Amygdala (tissue), 56 donors: ENCODE results near the gene REV3L.

Source experiments
- DNase-seq, 56 donors: peaks; one replicate each; lab custom pipeline; 2025; lab: John Stamatoyannopoulos, UW

The REV3L gene

DNA sequence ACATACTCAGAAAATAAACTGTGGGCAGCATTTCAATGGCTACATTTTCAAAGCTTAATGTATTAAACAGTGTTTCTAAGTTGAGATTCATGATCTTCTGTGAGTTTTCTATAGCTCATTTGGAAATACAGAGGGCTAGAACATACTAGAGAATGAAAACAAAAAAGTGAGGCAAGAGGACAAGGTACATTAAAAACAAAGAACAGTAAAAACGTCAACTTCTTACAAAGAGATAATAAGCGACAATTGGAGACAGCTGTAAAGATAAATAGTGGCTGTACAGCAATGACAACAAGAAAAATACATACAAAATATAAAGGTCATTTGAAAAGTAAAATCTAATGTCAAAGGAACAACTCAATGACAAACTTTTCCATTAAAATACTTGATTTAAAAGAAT, 94.3 kb downstream of the REV3L start:
- no peak for DNase-seq

DNA sequence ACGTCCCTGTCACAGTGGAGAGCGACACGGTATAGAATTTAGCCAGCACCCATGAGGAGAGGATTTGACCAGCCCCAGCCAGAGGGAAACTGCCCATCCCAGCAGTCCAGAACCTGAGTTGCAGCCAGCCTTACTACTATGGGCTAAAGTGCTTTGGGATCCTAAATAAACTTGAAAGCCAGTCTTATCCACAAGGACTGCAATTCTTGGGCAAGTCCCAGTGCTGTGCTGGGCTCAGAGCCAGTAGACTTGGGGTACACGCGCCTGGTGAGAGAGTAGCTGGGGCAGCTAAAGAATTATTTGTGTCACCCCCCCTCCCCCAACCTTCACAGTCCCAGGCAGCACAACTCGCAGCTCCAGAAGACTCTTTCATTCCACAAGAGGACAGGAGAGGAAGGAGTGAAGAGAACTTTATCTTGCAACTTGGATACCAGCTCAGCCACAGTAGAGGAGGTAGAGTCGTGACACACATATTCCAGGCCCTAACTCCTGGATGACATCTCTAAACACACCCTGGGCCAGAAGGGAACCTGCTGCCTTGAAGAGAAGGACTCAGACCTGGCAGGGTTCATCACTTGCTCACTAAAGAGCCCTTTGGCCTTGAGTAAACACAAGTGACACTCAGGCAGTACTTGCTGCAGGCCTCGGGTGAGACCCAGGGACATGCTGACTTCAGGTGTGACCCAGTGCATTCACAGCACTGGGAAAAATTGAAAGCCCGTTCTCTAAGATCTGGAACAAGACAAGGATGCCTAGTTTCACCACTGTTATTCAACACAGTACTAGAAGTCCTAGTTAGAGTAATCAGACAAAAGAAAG, 100.3 kb downstream of the REV3L start:
- DNase-seq: peak in 38 of 56 donors; percentile 6 to 68 (median 26)

DNA sequence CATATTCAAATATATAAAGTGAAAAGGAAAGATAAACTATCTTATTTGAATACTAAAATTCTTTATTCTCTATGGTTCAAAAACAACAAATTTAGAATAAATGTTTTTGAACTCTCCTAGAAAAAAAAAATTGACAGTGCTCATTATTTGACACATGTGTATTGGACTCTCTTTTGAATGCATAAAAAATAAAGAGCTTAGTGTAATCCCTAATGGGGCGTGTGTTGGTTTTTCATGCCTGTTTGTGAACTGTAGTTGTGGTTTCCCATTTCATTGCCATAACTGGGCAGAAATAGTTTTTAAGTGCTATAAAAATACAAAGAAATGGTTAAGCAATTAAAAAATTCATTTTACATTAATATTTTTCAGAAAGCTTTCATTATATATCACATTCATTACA, 101.3 kb downstream of the REV3L start:
- no peak for DNase-seq

DNA sequence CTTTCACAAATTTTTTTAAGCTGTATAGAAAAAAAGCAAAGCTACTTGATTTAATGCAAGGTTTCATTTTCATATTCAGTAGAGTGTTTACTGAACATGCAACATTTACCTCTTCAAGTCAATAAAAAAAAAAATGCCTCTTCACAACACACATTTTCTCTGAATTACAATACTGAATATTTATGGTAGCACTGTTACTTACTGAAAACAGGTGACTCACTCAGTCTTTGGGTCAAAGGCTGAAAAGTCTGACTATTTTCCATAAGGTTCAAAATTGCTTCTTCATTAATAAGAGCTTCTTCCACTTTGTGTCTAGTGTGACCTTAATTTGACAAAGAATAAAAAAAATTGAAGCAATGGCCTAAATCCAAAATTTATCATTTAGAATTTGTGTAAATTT, 101.9 kb downstream of the REV3L start:
- DNase-seq: no peak

DNA sequence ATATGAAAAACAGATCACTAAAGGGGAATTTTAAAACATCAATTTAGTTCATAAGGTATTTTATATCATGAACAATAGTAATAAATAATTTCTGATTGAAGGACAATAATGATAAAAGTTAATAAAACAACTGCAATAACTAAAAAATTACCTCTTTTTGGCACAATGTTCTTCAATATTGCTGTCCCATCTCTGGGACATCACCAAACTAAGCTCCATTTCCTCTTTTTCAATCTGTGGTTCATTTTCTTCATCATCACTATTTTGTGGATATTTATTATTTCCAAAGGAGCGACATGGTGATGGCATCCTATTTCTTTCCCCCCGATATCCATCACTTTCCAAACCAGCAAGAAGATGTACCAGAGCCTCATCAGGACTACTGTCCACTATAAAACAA, 103.2 kb downstream of the REV3L start:
- no peak for DNase-seq

DNA sequence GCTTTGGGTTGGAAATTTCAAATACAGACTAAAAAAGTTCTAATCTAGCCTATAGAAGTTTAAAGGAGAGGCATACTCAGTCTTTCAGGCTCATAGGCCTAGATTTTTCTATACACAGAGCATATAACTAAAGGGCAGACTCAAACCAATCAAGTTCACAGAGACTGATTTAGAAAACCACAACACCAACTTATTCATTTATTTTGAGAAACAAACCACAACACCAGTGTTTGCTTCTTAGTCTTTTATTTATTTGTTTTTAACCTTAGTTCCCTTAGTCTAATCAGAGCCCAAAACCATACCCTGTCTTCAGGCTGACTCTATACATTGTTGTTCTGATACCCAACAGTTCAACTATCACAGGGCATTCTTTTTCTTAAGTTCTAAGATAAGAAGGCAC, 103.7 kb downstream of the REV3L start:
- no peak for DNase-seq

DNA sequence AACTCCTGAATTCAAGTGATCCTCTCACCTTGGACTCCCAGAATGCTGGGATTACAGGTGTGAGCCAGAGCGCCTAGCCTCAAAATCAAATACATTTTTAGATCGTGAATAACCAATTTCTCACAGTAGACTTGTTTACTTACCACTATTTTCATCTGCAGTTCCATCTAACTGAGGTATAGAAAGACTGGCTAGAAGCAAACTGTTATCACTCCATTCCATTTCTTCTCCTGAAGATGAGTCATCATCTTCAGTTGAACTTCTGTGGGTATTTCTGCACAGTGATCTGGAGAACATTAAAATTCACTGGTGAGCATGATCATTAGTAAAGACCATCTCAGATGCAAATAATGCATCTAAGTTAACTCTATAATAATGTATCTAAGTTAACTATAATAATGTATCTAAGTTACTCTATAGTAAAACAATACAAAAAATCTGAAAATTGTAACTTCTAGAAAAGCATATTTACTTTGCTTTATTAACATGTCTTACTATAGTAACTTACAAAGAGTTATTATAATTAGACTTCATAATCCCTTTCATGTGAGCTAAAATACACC, 105.4 kb downstream of the REV3L start:
- DNase-seq: no peak

DNA sequence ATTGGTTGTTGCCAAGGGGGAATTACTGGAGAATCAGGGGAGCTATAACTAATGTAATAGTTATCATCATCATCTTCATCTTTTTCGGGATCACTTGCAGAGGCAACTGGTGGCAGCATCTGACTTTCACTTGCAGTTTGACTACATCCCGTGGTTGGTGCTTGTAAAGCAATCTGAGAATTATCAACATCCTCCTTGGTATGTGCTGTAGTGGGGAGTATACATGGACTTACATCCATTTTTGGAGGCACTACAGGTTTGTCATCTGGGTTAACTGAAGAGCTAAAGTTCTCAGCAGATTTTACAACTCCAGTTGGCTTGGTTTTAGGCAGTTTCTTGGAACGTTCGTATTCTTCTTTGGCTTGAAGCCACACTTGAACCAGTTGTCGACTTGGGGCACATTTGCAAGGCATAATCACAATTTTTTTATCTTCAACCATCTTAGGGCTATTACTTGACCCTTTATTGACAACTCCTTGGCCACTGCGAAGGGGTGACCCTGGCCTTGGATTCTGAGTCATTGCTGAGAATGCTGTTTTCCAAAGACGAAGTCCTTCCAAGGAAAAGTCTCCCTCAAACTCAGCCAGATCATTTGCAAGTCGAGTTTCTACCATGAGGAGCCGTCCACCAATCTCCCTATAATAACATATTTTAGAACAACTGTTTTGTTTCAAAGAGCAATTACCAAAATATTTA, 115.5 kb downstream of the REV3L start:
- no peak for DNase-seq

DNA sequence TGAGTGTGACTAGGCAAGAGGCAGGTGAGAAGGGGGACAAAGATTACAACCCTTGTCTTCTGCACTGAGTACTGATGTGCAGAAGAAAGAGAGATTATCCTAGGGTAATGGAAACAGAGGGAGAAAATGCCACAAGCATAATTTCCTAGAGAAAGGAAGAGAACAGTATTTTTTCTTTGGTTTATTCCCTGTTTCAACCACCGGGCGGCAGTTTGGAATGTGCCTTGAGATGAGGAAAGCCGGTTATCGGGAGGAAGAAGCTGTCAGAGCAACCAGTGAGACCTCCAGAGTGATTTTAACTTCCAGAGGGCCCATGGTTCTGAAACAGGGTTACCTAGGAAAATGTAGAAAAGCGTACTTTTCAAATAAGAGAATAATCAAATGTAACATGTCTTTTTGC, 121.4 kb downstream of the REV3L start:
- peak in 23 of 56 donors; percentile 2 to 62 (median 15) for DNase-seq

DNA sequence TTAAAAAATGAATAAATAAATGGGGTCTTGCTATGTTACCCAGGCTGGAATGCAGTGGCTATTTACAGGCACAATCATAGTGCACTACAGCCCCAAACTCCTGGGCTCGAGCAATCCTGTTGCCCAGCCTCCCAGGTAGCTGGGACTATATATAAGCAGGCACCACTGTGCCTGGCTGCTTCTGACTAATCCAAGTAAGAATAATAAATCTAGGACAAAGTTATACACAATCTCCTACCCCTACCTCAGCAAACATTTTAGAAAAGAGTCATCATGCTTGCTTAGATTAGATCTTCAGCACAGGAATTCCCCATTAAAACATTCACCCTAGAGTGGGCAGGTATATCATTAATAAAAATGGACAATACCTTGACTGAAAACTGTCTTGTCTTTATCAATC, 124.6 kb downstream of the REV3L start:
- DNase-seq: no peak

DNA sequence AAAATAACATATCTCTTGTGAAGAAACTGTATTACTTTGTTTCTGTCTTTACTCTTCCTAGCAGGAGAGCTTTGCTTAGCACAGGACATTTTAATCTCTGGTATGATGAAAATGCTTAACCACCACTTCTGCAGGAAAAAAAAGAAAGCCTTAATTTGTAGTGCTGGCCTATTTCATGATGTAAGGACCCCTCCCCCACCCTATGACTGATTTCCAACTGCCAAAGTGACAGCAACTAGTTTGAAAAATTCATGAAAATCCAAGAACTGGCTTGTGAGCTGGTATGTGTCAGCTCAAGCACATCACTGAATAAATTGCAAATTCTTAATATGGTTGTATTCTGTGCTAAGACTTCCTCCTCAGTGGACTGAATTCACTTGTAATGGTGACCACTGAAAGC, 125.3 kb downstream of the REV3L start:
- DNase-seq: no peak

DNA sequence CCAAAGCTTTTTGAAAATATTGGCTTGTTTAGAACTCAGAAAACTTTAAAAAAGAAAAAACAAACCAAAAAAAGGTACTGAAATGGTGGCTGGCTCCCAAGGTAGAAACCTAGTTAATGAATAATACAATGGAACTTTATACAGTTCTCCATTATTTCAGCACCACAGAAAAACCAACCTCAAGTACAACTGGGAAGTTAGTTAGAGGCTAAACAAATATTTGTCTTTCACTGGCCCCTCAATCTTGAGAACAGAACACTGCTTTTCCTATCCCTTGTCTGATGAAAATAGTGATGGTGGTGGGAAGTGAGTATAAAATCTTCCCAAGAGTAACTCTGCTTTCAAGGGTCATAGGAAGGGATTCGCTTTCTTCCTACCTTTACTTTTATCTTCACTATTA, 126.5 kb downstream of the REV3L start:
- DNase-seq: no peak

DNA sequence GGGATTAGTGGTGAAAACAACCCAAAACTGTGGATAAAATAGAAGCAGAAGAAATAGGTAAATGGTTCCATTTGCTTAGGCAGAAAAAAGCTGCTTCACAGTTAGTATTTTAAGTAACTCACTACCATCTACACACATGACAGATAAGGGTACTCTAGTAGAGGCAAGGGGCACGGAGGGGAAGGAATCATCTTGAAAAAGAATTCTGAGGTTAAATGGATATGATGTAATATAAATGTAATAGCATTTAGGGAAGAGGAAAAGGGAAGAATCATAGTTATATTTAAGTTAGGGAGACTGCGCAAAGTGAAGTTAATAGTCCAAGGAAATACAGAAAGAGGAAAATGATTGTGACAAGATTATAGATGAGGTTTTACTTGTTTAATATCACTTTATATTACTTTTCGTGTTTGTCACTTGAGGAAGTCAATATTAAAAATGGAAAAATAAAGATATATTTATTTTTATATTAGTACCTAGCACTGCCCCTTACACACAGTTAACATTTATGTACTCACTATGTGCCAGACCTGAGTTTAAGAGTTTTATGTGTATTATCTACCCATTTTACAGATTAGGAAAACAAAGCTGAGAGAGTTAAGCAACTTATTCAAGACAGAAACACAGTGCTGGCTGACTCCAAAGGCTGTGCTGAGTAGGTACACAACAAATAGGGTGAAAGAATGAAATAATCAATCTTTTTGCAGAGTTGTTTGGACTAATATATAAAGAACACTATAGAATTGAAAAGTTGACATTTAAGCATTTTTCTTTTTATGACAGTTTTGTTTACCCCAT, 128.1 kb downstream of the REV3L start:
- DNase-seq: no peak

DNA sequence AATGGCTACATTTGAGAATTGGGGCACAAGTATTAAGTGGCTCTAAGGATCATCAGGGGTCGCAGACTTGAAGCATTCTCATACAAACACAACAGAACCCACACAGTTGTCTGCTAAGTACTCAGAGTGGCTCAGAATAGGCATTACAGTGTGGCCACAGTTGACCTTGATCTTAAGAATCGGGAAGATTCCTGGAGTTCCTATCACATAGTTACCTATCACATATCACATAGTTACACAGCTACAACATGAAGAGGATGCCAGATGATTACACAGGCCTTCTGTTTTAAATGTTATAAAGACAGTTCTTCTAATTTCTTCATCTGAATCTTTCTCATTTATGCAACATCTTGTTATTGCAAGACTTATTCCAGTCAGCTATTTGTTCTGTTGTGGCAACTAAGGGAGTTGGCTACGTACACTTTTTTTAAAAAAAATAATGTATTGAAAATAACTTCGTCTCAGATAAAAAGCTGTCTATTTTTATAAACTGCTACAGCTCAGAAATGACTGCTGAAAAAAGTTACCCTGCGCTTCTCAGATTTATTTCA, 129.0 kb downstream of the REV3L start:
- DNase-seq: no peak

DNA sequence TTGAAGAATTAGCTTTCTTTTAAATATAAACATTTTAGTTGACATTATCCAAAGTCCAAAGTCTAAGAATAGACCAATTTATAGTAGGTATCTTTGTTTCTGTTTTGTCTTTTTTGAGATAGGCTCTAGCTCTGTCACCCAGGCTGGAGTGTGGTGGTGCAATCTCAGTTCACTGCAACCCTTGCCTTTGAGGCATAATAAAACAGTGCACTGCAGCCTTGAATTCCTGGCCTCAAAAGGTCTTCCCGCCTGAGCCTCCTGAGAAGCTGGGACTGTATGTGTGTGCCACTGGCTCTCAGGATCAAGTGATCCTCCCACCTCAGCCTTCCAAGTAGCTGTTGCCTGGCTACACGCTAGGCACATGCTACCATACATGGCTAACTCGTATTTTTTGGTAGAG, 135.4 kb downstream of the REV3L start:
- DNase-seq: no peak

DNA sequence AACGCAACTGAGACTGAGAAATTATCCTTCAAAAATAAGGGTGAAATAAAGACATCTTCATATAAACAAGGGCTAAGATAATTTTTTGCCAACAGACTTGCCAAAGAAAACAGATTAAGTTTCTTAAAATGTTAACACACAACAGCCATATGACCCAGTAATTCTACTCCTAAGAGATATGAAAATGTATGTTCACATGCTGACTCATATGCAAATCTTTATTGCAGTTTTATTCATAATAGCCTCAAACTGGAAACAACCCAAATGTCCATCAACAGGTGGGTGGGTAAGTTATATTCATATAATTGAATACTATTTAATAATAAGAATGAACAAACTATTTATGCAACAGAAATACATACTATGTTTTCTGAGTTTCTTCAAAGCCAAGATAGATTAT, 140.1 kb downstream of the REV3L start:
- no peak for DNase-seq

DNA sequence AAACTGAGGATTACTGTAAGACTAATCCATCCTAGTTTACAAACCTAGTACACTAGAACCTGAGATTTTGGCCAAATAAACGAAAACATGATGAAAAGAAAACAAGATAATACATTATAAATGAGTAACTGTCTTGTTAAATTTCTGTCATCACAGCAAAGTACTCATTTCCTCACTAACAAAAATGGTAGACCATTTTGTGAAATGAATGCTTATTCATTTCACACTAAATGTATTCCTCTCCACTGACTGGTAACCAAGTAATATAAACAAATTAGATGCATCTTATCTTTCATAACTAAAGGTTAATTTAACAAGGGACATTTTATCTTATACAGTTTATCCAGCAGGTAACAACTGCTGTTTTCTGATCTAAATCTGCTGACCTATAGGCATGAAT, 143.7 kb downstream of the REV3L start:
- no peak for DNase-seq

DNA sequence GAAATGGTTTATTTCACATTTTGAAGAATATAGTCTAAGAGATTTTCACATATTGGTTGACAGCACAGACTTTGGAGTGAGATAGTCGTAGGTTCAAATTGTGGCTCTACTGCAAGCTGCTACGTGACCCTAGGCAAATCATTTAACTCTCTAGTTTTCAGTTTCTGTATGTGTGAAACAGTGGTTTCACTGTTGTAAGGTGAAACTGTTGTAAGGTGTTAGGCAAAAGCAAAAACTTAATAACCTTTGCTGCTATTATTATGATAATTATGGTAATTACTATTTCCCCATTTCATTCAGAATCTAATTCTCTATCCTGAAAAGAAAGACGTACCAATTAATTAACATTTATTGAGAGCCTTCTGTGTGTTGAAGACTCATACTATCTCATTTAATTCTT, 144.2 kb downstream of the REV3L start:
- DNase-seq: no peak

DNA sequence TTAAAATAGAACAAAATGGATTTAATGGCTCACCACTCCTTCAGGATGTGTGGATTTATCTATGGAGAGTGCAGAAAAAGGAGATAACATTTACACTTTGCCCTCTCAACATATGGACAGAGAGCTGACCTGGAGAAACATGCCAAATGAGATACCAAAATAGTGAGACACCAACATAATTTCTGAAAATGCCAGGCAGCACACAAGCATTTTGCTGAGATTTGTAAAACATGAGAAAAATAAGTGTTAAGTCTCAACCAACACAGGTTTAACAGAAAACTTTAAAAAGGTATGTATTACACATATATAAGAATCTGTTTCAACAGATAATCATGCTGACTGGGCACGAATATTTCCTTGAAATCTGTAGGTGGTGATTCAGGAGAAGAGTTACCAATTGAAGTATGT, 145.2 kb downstream of the REV3L start:
- no peak for DNase-seq

DNA sequence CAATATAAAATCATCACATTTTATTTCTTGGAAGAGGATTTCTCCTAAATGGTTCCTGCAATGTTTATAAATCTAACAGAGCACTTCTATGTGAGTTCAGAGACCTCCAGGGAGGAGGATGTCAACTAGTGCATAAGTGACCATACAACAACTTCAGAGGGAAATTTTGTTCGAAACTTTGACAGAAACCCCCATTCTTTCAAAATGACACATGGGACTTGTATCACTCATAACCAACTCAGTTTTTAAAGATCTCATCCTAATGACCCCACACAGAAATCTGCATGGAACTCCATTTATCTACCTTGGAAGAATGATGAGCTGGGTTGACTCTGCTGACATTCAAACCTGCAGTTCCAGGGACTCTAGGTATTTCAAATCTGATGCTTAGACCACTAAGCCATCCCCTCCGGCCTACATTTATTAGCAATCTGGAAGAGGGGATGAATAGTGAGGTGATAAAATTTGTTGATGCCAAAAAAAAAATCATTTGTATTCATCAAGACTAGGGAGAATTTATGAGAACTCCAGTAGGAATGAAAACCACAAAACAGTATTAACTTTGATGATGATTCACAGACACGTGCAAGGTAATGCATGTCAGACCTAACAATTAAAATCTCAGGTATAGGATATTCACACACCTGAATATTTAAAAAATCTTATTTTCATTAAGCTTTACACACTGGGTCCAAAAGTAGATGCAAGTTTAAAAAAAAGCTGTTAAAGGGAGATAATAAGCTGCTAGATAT, 153.0 kb downstream of the REV3L start:
- DNase-seq: no peak
